ENCODE measurements around the gene GRIK3.

Gene GRIK3

GRCh38 chr1:36864182-36864822 is 170.0 kb downstream of the GRIK3 start:
- Histone ChIP-seq H2AFZ (ENCODE audit: low read length, unreplicated experiment) (no peak overlapping the region), H3K36me3 (ENCODE audit: insufficient read depth, low read length) (no peaks in the 10 kb centered on the region), H3K27me3 (ENCODE audit: insufficient read depth, low read length) (no peaks in the 10 kb centered on the region), H3K4me1 (ENCODE audit: control insufficient read depth, insufficient read depth, low read length, unreplicated experiment) (no peaks in the 10 kb centered on the region), H3K27ac (ENCODE audit: low read depth, low read length) (no peak overlapping the region), H3K4me3 (ENCODE audit: low read depth, low read length) (no peak overlapping the region), H3K79me2 (ENCODE audit: control insufficient read depth, insufficient read depth, low read length, unreplicated experiment) (no peaks in the 10 kb centered on the region)

GRCh38 chr1:36863500-36863899 is 170.8 kb downstream of the GRIK3 start:
- Histone ChIP-seq H3K36me3 (ENCODE audit: insufficient read depth, low read length) (no peaks in the 10 kb centered on the region), H2AFZ (ENCODE audit: low read length, unreplicated experiment) (no peak overlapping the region), H3K27ac (ENCODE audit: low read depth, low read length) (no peak overlapping the region), H3K79me2 (ENCODE audit: control insufficient read depth, insufficient read depth, low read length, unreplicated experiment) (no peaks in the 10 kb centered on the region), H3K27me3 (ENCODE audit: insufficient read depth, low read length) (no peaks in the 10 kb centered on the region), H3K4me3 (ENCODE audit: low read depth, low read length) (no peak overlapping the region), H3K4me1 (ENCODE audit: control insufficient read depth, insufficient read depth, low read length, unreplicated experiment) (no peaks in the 10 kb centered on the region)

- H3K4me1 ChIP-seq (ENCODE audit: control insufficient read depth, insufficient read depth, low read length, unreplicated experiment): no peaks in the 10 kb centered on the region
- H2AFZ ChIP-seq (ENCODE audit: low read length, unreplicated experiment): no peak overlapping the region
- H3K27ac ChIP-seq (ENCODE audit: low read depth, low read length): no peak overlapping the region
- no peak overlapping the region for H3K4me3 ChIP-seq (ENCODE audit: low read depth, low read length)
- no peaks in the 10 kb centered on the region for H3K79me2 ChIP-seq (ENCODE audit: control insufficient read depth, insufficient read depth, low read length, unreplicated experiment)
- H3K27me3 ChIP-seq (ENCODE audit: insufficient read depth, low read length): no peaks in the 10 kb centered on the region
- no peaks in the 10 kb centered on the region for H3K36me3 ChIP-seq (ENCODE audit: insufficient read depth, low read length)
Measured at GRCh38 chr1:36863061-36863460, 171.3 kb downstream of the GRIK3 start.

- Histone ChIP-seq H2AFZ (ENCODE audit: low read length, unreplicated experiment) (no peak overlapping the region), H3K79me2 (ENCODE audit: control insufficient read depth, insufficient read depth, low read length, unreplicated experiment) (no peaks in the 10 kb centered on the region), H3K4me1 (ENCODE audit: control insufficient read depth, insufficient read depth, low read length, unreplicated experiment) (no peaks in the 10 kb centered on the region), H3K27me3 (ENCODE audit: insufficient read depth, low read length) (no peaks in the 10 kb centered on the region), H3K36me3 (ENCODE audit: insufficient read depth, low read length) (no peaks in the 10 kb centered on the region), H3K4me3 (ENCODE audit: low read depth, low read length) (no peak overlapping the region), H3K27ac (ENCODE audit: low read depth, low read length) (no peak overlapping the region)
Measured at GRCh38 chr1:36861375-36861774, 172.9 kb downstream of the GRIK3 start.

GRCh38 chr1:36859926-36860325 is 174.4 kb downstream of the GRIK3 start:
- Histone ChIP-seq H3K4me1 (ENCODE audit: control insufficient read depth, insufficient read depth, low read length, unreplicated experiment) (no peaks in the 10 kb centered on the region), H3K27me3 (ENCODE audit: insufficient read depth, low read length) (0 out of 2 replicates have a peak, but pooled peaks cover 3% of the 10 kb centered on the region), H2AFZ (ENCODE audit: low read length, unreplicated experiment) (no peak overlapping the region), H3K79me2 (ENCODE audit: control insufficient read depth, insufficient read depth, low read length, unreplicated experiment) (no peaks in the 10 kb centered on the region), H3K36me3 (ENCODE audit: insufficient read depth, low read length) (no peaks in the 10 kb centered on the region), H3K4me3 (ENCODE audit: low read depth, low read length) (no peak overlapping the region), H3K27ac (ENCODE audit: low read depth, low read length) (no peak overlapping the region)

GRCh38 chr1:36858981-36859380 is 175.3 kb downstream of the GRIK3 start:
- H2AFZ ChIP-seq (ENCODE audit: low read length, unreplicated experiment): no peak overlapping the region
- 0 out of 2 replicates have a peak, but pooled peaks cover 3% of the 10 kb centered on the region for H3K27me3 ChIP-seq (ENCODE audit: insufficient read depth, low read length)
- no peaks in the 10 kb centered on the region for H3K4me1 ChIP-seq (ENCODE audit: control insufficient read depth, insufficient read depth, low read length, unreplicated experiment)
- no peak overlapping the region for H3K4me3 ChIP-seq (ENCODE audit: low read depth, low read length)
- no peaks in the 10 kb centered on the region for H3K79me2 ChIP-seq (ENCODE audit: control insufficient read depth, insufficient read depth, low read length, unreplicated experiment)
- H3K27ac ChIP-seq (ENCODE audit: low read depth, low read length): no peak overlapping the region
- H3K36me3 ChIP-seq (ENCODE audit: insufficient read depth, low read length): no peaks in the 10 kb centered on the region

GRCh38 chr1:36858553-36858952 is 175.8 kb downstream of the GRIK3 start:
- Histone ChIP-seq H3K27me3 (ENCODE audit: insufficient read depth, low read length) (0 out of 2 replicates have a peak, but pooled peaks cover 3% of the 10 kb centered on the region), H3K4me3 (ENCODE audit: low read depth, low read length) (no peak overlapping the region), H3K4me1 (ENCODE audit: control insufficient read depth, insufficient read depth, low read length, unreplicated experiment) (no peaks in the 10 kb centered on the region), H3K27ac (ENCODE audit: low read depth, low read length) (no peak overlapping the region), H3K36me3 (ENCODE audit: insufficient read depth, low read length) (no peaks in the 10 kb centered on the region), H2AFZ (ENCODE audit: low read length, unreplicated experiment) (no peak overlapping the region), H3K79me2 (ENCODE audit: control insufficient read depth, insufficient read depth, low read length, unreplicated experiment) (no peaks in the 10 kb centered on the region)

GRCh38 chr1:36857754-36858153 is 176.6 kb downstream of the GRIK3 start:
- Histone ChIP-seq H3K79me2 (ENCODE audit: control insufficient read depth, insufficient read depth, low read length, unreplicated experiment) (no peaks in the 10 kb centered on the region), H3K4me3 (ENCODE audit: low read depth, low read length) (no peak overlapping the region), H3K4me1 (ENCODE audit: control insufficient read depth, insufficient read depth, low read length, unreplicated experiment) (no peaks in the 10 kb centered on the region), H3K27me3 (ENCODE audit: insufficient read depth, low read length) (0 out of 2 replicates have a peak, but pooled peaks cover 3% of the 10 kb centered on the region), H3K27ac (ENCODE audit: low read depth, low read length) (no peak overlapping the region), H2AFZ (ENCODE audit: low read length, unreplicated experiment) (no peak overlapping the region), H3K36me3 (ENCODE audit: insufficient read depth, low read length) (no peaks in the 10 kb centered on the region)

- 0 out of 2 replicates have a peak, but pooled peaks cover 3% of the 10 kb centered on the region for H3K27me3 ChIP-seq (ENCODE audit: insufficient read depth, low read length)
- no peaks in the 10 kb centered on the region for H3K4me1 ChIP-seq (ENCODE audit: control insufficient read depth, insufficient read depth, low read length, unreplicated experiment)
- H3K36me3 ChIP-seq (ENCODE audit: insufficient read depth, low read length): no peaks in the 10 kb centered on the region
- no peaks in the 10 kb centered on the region for H3K79me2 ChIP-seq (ENCODE audit: control insufficient read depth, insufficient read depth, low read length, unreplicated experiment)
- H3K4me3 ChIP-seq (ENCODE audit: low read depth, low read length): no peak overlapping the region
- H3K27ac ChIP-seq (ENCODE audit: low read depth, low read length): no peak overlapping the region
- no peak overlapping the region for H2AFZ ChIP-seq (ENCODE audit: low read length, unreplicated experiment)
Measured at GRCh38 chr1:36855699-36856494, 178.4 kb downstream of the GRIK3 start.

- H3K79me2 ChIP-seq (ENCODE audit: control insufficient read depth, insufficient read depth, low read length, unreplicated experiment): no peaks in the 10 kb centered on the region
- H3K27me3 ChIP-seq (ENCODE audit: insufficient read depth, low read length): 0 out of 2 replicates have a peak, but pooled peaks cover 3% of the 10 kb centered on the region
- no peaks in the 10 kb centered on the region for H3K36me3 ChIP-seq (ENCODE audit: insufficient read depth, low read length)
- H3K4me3 ChIP-seq (ENCODE audit: low read depth, low read length): no peak overlapping the region
- H3K27ac ChIP-seq (ENCODE audit: low read depth, low read length): no peak overlapping the region
- no peaks in the 10 kb centered on the region for H3K4me1 ChIP-seq (ENCODE audit: control insufficient read depth, insufficient read depth, low read length, unreplicated experiment)
- no peak overlapping the region for H2AFZ ChIP-seq (ENCODE audit: low read length, unreplicated experiment)
Measured at GRCh38 chr1:36853638-36854037, 180.7 kb downstream of the GRIK3 start.

GRCh38 chr1:36852586-36852985 is 181.7 kb downstream of the GRIK3 start:
- H3K27me3 ChIP-seq (ENCODE audit: insufficient read depth, low read length): 0 out of 2 replicates have a peak, but pooled peaks cover 3% of the 10 kb centered on the region

More at GRCh38 chr1:36852586-36852985, 181.7 kb downstream of the GRIK3 start:
- H3K4me3 ChIP-seq (ENCODE audit: low read depth, low read length): no peak overlapping the region
- no peak overlapping the region for H2AFZ ChIP-seq (ENCODE audit: low read length, unreplicated experiment)
- H3K36me3 ChIP-seq (ENCODE audit: insufficient read depth, low read length): no peaks in the 10 kb centered on the region
- H3K4me1 ChIP-seq (ENCODE audit: control insufficient read depth, insufficient read depth, low read length, unreplicated experiment): no peaks in the 10 kb centered on the region
- no peaks in the 10 kb centered on the region for H3K79me2 ChIP-seq (ENCODE audit: control insufficient read depth, insufficient read depth, low read length, unreplicated experiment)
- H3K27ac ChIP-seq (ENCODE audit: low read depth, low read length): no peak overlapping the region
